ENCODE data around the gene PTGR3.

Gene PTGR3

DNA sequence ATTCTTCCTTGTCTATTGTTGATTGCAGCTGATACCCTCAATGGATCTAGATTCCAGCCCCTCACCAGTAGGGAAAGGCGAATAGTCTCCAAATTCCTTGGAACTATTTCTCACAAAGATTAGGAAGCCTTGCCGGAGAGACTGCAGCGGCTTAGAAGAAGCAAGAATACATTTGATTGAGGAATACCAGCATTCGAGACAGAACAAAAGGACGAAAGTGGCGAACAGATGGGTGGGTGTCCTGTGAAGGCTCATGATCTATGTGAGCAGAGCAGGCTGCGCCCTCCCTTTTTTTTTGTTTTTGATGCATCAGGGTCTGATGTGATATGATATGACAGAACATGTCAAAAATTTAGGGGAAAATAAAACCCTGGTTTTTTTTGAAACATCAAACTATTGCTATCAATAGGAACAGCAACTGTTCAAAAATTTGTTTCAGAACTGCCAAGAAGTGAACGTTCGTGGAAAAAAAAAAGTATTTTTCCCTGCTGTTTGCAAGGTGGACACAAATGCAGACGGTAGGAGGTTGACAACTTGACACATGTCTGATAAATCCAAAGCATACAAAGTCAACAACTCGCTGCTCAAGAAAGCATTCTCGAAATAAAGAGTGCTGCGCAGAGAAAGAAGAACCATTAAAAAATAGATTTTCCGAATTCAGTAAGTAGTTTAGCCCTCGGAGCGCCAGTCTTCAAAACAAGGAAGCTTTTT lies 49.1 kb downstream of the PTGR3 start:
- TF ChIP-seq CTCF (IDR thresholded peaks at IDR 0.05; ENCODE audit: insufficient read depth, low read length, missing control alignments), result no peak
- CTCF ChIA-PET, result no interaction called here
- POLR2A ChIA-PET, result no interaction called here
- no peak for DNase-seq (ENCODE audit: low read depth, low spot score)
- no peak overlapping the region for H3K4me3 ChIP-seq (ENCODE audit: low read depth, low read length)

DNA sequence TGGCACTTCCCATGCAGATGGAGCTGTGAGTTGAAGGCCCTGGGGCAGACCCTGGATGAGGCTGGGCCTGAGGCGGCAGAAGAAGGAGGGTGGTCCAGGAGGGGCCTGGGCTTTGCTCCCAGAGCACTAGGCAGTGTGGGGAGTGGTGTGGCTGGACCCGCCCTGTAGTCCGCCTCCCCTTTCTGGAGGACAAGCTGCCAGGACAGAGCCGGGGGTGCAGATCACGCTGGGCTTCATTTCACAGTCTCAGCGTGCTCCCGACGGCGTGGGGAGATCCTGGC lies 49.8 kb downstream of the PTGR3 start:
- ChIA-PET POLR2A (no interaction called here), CTCF (no interaction called here)
- DNase-seq (ENCODE audit: low read depth, low spot score), result no peak
- no peak overlapping the region for H3K4me3 ChIP-seq (ENCODE audit: low read depth, low read length)
- TF ChIP-seq CTCF (IDR thresholded peaks at IDR 0.05; ENCODE audit: insufficient read depth, low read length, missing control alignments), result no peak
